Ishikawa (cell line): ENCODE results near the gene CHCHD6.

Experiments
- CEBPB ChIP-seq: IDR thresholded peaks from 2 replicates; pipeline ENCODE4 v1.6.1; 2012
- CREB1 ChIP-seq: IDR thresholded peaks from 2 replicates; pipeline ENCODE4 v1.6.1; 2012; ENCODE audit warnings: low read depth
- EGR1 ChIP-seq: IDR thresholded peaks from 2 replicates; pipeline ENCODE4 v1.6.1; 2012
- EP300 ChIP-seq: IDR thresholded peaks from 2 replicates; pipeline ENCODE4 v1.6.1; 2012; ENCODE audit warnings: borderline replicate concordance
- FOXM1 ChIP-seq: IDR thresholded peaks from 2 replicates; pipeline ENCODE4 v1.6.1; 2012; ENCODE audit warnings: low read depth, borderline replicate concordance
- MAX ChIP-seq: IDR thresholded peaks from 2 replicates; pipeline ENCODE4 v1.6.1; 2012
- NFIC ChIP-seq: IDR thresholded peaks from 2 replicates; pipeline ENCODE4 v1.6.1; 2012
- TAF1 ChIP-seq: IDR thresholded peaks from 2 replicates; pipeline ENCODE4 v1.6.1; 2012; ENCODE audit warnings: low read depth, mild to moderate bottlenecking
- YY1 ChIP-seq: IDR thresholded peaks from 2 replicates; pipeline ENCODE4 v1.6.1; 2012; ENCODE audit warnings: low read depth
- ZBTB7A ChIP-seq: IDR thresholded peaks from 2 replicates; pipeline ENCODE4 v1.6.1; 2012; ENCODE audit warnings: low read depth
- TF ChIP-seq, protein P1 (sequence below): IDR thresholded peaks from 2 replicates; pipeline ENCODE4 v1.6.1; 2012; ENCODE audit warnings: low read depth, mild to moderate bottlenecking
- TF ChIP-seq, protein P2 (sequence below): IDR thresholded peaks from 2 replicates; pipeline ENCODE4 v1.6.1; 2012

DNA sequence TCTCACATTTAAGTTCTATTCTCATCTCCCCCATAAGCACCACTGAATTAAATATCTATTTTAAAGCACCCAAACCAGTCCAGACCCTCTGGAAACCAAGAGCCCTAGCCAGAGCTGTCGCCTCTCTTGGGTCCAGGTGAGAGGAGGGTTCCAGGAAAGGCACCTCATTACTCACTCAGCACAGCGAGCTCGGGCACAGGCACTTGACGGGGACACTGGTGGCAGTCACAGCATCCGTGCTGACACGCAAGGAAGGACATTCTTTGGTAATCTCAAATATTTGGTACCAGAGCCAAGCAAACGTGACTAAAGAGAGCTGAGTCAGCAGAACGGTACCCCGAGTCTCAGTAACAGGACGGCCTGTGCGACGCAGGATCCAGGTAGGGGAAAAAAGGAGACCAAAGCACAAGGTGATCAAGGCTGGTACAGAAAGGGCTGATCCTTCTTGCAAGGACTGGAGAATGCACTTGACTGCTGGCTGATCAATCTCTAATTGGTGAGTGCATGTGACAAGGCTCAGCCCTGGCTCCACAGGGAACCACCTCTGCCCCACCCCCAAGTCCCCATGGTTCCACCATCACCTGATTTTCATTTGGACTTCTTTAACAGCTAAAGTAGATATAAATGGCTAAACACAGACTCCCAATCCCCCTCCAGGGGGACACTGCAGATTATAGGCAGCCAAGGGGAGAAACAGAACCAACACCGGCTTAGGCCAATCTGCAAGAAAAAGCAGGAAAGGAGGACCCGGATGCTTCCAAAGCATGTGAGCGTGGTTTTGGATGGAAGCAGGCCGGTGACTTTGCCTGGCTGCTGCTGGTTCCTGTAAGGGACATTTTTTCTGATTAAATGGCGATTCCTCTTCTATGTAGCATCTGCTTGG lies 61.4 kb downstream of the CHCHD6 start:
- TF ChIP-seq CEBPB, result no peak
- TF ChIP-seq, protein P1, sequence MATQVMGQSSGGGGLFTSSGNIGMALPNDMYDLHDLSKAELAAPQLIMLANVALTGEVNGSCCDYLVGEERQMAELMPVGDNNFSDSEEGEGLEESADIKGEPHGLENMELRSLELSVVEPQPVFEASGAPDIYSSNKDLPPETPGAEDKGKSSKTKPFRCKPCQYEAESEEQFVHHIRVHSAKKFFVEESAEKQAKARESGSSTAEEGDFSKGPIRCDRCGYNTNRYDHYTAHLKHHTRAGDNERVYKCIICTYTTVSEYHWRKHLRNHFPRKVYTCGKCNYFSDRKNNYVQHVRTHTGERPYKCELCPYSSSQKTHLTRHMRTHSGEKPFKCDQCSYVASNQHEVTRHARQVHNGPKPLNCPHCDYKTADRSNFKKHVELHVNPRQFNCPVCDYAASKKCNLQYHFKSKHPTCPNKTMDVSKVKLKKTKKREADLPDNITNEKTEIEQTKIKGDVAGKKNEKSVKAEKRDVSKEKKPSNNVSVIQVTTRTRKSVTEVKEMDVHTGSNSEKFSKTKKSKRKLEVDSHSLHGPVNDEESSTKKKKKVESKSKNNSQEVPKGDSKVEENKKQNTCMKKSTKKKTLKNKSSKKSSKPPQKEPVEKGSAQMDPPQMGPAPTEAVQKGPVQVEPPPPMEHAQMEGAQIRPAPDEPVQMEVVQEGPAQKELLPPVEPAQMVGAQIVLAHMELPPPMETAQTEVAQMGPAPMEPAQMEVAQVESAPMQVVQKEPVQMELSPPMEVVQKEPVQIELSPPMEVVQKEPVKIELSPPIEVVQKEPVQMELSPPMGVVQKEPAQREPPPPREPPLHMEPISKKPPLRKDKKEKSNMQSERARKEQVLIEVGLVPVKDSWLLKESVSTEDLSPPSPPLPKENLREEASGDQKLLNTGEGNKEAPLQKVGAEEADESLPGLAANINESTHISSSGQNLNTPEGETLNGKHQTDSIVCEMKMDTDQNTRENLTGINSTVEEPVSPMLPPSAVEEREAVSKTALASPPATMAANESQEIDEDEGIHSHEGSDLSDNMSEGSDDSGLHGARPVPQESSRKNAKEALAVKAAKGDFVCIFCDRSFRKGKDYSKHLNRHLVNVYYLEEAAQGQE, result no peak
- no peak for TF ChIP-seq YY1
- TF ChIP-seq, protein P2, sequence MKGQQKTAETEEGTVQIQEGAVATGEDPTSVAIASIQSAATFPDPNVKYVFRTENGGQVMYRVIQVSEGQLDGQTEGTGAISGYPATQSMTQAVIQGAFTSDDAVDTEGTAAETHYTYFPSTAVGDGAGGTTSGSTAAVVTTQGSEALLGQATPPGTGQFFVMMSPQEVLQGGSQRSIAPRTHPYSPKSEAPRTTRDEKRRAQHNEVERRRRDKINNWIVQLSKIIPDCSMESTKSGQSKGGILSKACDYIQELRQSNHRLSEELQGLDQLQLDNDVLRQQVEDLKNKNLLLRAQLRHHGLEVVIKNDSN, result no peak
- TF ChIP-seq TAF1, result no peak
- TF ChIP-seq MAX, result no peak
- no peak for TF ChIP-seq ZBTB7A
- TF ChIP-seq EP300, result no peak
- no peak for TF ChIP-seq EGR1
- TF ChIP-seq FOXM1, result no peak
- no peak for TF ChIP-seq CREB1
- TF ChIP-seq NFIC, result no peak
